HUDEP-2 (cell line): ENCODE results near the gene OR52E2.
"Not testable (repeated sequence)": the region's sequence is repeated elsewhere in the genome, so short reads cannot be mapped to it uniquely, and the experiment has no call there.

Experiments used
- DNase-seq, 76 experiments: peaks; one replicate each; lab custom pipeline; 2025; ENCODE audit not compliant: unreplicated experiment in 76 of 76; lab: John Stamatoyannopoulos, UW

OR52E2 gene

GRCh38 chr11:5059391-5059790 is at the start of gene OR52E2:
OR52E2 (minus strand) TSS chr11:5059627; CDS start chr11:5059627, 0 bp downstream.
- DNase-seq, result no peak

DNA sequence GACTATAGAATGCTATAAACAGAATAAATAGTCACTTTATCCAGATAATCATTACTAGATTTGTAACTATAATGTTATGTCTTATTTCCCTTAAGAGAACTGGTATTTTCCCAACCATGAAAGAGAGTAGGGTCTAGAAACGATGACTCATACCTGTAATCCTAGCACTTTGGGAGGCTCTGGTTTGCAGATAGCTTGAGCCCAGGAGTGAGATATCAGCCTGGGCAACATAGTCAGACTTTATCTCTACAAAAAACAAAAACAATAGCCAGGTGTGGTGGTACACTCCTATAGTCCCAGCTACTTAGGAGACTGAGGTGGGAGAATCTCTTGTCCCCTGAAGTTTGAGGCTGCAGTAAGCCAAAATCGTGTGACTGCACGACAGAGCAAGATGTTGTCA is 47.9 kb upstream of the OR52E2 start:
- DNase-seq, result no peak

DNA sequence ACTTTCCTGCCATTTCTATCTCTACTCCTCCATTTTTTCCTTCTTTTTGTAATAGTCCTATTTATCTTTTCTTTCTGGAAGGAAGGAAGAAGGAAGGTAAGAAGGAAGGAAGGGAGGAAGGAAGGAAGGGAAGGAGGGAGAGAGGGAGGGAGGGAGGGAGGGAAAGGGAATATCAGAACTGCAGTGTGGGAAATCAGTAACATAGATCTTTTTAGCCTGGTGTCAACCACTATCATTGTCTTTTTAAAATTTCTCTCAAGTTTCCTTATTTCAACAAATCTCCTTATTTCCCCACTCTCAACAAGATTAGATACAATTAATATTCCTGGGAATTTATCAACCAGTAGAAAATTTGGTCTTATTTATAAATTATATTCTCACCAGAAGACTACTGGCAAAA is 43.6 kb upstream of the OR52E2 start:
- no peak for DNase-seq

GRCh38 chr11:5102246-5102645 is 42.8 kb upstream of the OR52E2 start:
- no peak for DNase-seq

GRCh38 chr11:5096011-5096410 is 36.6 kb upstream of the OR52E2 start:
- no peak for DNase-seq

GRCh38 chr11:5092821-5093585 is 33.6 kb upstream of the OR52E2 start:
- DNase-seq, result no peak

DNA sequence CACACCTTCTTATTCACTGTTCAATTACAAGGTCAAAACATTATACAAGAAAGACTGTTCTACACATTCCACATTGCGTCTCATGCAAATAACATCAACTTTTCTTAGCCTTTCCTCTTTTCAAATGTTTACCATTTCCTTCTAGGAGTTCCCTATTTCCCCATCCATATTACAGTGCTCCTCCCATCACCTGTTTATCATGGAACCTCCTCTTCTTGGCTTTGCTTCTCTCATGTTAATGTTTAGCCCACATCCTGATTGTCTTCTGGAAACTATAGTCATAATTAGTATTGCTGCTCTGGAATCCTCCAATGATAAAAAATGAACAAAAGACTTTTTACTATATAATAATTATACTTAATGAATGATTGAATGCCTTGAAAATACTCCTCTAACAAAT is 31.2 kb upstream of the OR52E2 start:
- DNase-seq, result no peak

- DNase-seq, result no peak
Measured at GRCh38 chr11:5088556-5088955, 29.1 kb upstream of the OR52E2 start.

DNA sequence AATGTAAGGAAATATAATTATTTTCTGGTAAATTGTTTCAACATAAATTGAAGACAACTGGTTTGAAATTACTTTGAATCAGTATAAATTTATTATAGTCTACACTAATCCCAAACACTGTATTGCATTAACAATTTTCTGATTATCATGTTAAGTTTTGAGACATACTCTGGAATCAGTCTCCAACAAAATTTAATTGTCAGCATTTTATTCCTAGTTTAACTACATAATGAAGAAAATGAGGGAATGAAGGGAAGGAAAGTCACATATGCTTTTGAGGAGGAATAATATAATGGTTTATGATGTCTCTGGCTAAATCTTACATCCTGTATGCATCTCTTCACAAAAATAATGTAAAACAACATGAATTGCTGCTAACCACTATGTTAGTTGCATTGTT is 24.2 kb upstream of the OR52E2 start:
- DNase-seq, result no peak

DNA sequence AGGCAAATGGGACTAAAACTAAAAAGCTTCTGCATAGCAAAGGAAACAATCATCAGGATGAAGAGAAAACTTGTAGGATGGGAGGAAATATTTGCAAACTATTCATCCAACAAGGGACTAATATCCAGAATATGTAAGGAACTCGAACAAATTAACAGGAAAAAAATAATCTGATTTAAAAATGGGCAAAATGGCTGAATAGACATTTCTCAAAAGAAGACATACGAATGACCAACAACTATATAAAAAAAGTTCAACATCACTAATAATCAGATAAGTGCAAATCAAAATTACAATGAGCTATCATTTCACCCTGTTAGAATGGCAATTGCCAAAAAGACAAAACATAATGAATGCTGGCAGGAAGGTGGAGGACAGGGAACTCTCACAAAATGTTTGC is 22.0 kb upstream of the OR52E2 start:
- DNase-seq, result no peak

DNA sequence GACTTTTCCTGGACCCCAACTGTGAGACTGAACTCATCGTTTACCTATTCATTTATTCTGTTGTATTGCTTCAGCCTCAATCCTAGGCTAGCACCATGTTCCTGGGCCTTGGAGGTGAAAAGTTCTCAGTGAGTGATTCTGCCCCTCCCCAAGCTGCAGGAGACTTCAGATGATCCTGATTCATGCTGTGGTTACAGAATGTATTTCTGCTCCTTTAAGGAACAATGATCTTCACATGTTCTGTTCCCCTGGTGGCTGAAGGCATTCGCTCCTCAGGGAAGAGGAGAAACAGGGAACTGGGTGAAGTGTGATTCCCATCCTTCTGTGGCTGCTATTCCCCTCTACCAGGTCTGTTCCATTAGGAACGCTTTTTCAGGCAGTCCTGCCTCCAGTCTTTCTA is 12.4 kb upstream of the OR52E2 start:
- DNase-seq, result no peak

GRCh38 chr11:5069272-5069671 is 9.8 kb upstream of the OR52E2 start, which contains the start of gene OR52E1:
OR52E1 (plus strand) TSS chr11:5069572.
- no peak for DNase-seq

DNA sequence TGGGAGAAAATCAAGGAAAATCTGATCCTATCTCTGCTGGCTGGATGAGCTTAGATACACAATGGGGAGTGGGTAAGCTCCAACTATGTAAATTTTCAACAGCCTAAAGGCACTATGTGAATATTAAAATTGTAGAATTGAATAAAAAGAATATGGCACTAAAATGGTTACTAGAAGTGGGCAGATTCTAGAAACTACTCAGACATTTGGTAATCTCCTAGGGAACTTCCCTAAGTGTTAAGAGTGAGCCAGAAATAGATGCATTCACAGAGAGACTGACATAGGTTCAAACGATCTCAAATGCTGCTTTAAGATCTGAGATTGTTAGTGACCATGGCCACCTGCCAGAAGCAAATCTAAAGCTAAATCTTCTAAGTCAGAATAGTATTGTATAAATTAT is 5.6 kb upstream of the OR52E2 start:
- no peak for DNase-seq

- DNase-seq, result not testable (repeated sequence)
Measured at GRCh38 chr11:5058679-5059078, 748 bp downstream of the OR52E2 start.

DNA sequence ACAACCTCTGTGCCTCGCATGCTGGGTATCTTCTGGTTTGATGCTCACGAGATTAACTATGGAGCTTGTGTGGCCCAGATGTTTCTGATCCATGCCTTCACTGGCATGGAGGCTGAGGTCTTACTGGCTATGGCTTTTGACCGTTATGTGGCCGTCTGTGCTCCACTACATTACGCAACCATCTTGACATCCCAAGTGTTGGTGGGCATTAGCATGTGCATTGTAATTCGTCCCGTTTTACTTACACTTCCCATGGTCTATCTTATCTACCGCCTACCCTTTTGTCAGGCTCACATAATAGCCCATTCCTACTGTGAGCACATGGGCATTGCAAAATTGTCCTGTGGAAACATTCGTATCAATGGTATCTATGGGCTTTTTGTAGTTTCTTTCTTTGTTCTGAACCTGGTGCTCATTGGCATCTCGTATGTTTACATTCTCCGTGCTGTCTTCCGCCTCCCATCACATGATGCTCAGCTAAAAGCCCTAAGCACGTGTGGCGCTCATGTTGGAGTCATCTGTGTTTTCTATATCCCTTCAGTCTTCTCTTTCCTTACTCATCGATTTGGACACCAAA is 12.6 kb downstream of the OR52E2 start:
- no peak for DNase-seq

- no peak for DNase-seq
Measured at GRCh38 chr11:5046226-5046625, 13.2 kb downstream of the OR52E2 start, which contains the start of gene OR52J3. OR52J3 (plus strand) TSS chr11:5046526; CDS start chr11:5046526, 0 bp downstream.

- DNase-seq, result no peak
Measured at GRCh38 chr11:5043380-5043779, 16.0 kb downstream of the OR52E2 start.

- no peak for DNase-seq
Measured at GRCh38 chr11:5042091-5042490, 17.3 kb downstream of the OR52E2 start.

DNA sequence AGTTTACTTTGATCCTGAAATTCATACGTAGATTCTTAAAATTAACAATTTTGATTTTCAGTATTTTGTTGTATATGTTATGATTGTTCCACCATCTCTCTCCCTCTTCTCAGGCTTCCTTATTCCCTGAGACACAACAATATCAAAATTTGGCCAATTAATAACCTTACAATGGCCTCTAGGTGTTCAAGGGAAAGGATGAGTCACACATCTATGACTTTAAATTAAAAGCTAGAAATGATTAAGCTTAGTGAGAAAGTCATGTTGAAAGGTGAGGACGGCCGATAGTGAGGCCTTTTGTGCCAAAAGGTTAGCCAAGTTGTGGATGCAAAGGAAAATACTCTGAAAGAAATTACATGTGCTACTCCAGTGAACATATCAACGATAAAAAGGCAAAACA is 18.6 kb downstream of the OR52E2 start:
- DNase-seq, result no peak

- no peak for DNase-seq
Measured at GRCh38 chr11:5038341-5038740, 21.1 kb downstream of the OR52E2 start.

- DNase-seq, result no peak
Measured at GRCh38 chr11:5037926-5038325, 21.5 kb downstream of the OR52E2 start.

- no peak for DNase-seq
Measured at GRCh38 chr11:5036669-5037068, 22.8 kb downstream of the OR52E2 start.
